Sigmoid colon (tissue), 7 donors: ENCODE results near the gene UBE2Q2. TPM values are rescaled to one million over a fixed set of nuclear protein-coding genes. Genes with fewer than 3 reads are reported as not detected.
"Not testable (repeated sequence)": the region's sequence is repeated elsewhere in the genome, so short reads cannot be mapped to it uniquely, and the experiment has no call there.

Experiments
- DNase-seq: peaks from one replicate; pipeline ENCODE4 v3.0.0-alpha.2; 2019
- H3K27ac ChIP-seq, 4 donors: fragments of 200-600 bp; sonication (generic); one replicate each; pipeline ENCODE4 v1.5.1; 2016 to 2019; ENCODE audit warnings: mild to moderate bottlenecking in 1 of 4
- H3K27me3 ChIP-seq, 3 donors: fragments of 200-600 bp; sonication (generic); one replicate each; pipeline ENCODE4 v1.5.1; 2019; ENCODE audit warnings: mild to moderate bottlenecking in 1 of 3
- H3K36me3 ChIP-seq, 4 donors: fragments of 200-600 bp; sonication (generic); one replicate each; pipeline ENCODE4 v1.5.1; 2016 to 2019
- H3K4me1 ChIP-seq, 4 donors: fragments of 200-600 bp; sonication (generic); one replicate each; pipeline ENCODE4 v1.5.1; 2017 to 2019
- H3K4me3 ChIP-seq, 4 donors: fragments of 200-600 bp; sonication (generic); one replicate each; pipeline ENCODE4 v1.5.1; 2017 to 2019; ENCODE audit warnings: mild to moderate bottlenecking in 2 of 4, moderate library complexity in 1 of 4
- H3K9me3 ChIP-seq, 4 donors: fragments of 200-600 bp in 3 of 4; sonication (generic) in 3 of 4; one replicate each; pipeline versions ENCODE4 v1.5.1 to v1.6.1; 2013 to 2019
- EP300 ChIP-seq, 4 donors: sonication (generic); formaldehyde crosslinking; IDR thresholded peaks; one replicate each; pipeline ENCODE4 v1.6.1; 2017; ENCODE audit warnings: antibody characterized with exemption in 4 of 4
- POLR2A ChIP-seq, 2 donors: fragments of 450-650 bp; IDR thresholded peaks; one replicate each; pipeline ENCODE4 v1.6.1; 2016; ENCODE audit warnings: antibody characterized with exemption in 2 of 2, mild to moderate bottlenecking in 2 of 2, moderate library complexity in 2 of 2
- POLR2AphosphoS5 ChIP-seq, 4 donors: sonication (generic); formaldehyde crosslinking; IDR thresholded peaks; one replicate each; pipeline ENCODE4 v1.6.1; 2017; ENCODE audit warnings: antibody characterized with exemption in 4 of 4
- WGBS, 2 donors: extraction: QIAGEN DNeasy Blood & Tissue Kit; methylation state at CpG; one replicate each; pipeline ENCODE4 v1.1.7; 2013; 5-methylcytosine and 5-hydroxymethylcytosine counted together
- intact Hi-C: fragments of 100-400 bp; cut with DNase I; formaldehyde crosslinking; loops from one replicate; pipeline ENCODE4 v1.15.1; 2023
- polyA plus RNA-seq, 3 donors: library from polyadenylated mRNA; stranded (reverse); fragments of 200-250 nt; gene quantifications; one replicate each; pipeline ENCODE4 v1.2.3, GENCODE V29; 2013
- total RNA-seq, 4 donors: library from RNA; depleted of rRNA; stranded (reverse); fragments of >200 nt; gene quantifications; one replicate each; pipeline ENCODE4 v1.1.0, GENCODE V29; 2016
- TF ChIP-seq, protein P1 (sequence below), 4 experiments: fragments of 450-650 bp in 3 of 4; fragments of 200-600 bp in 1 of 4; IDR thresholded peaks; one replicate each; pipeline ENCODE4 v1.5.1; 2016 to 2019; ENCODE audit warnings: antibody characterized with exemption in 4 of 4, mild to moderate bottlenecking in 3 of 4, moderate library complexity in 2 of 4
- donor health status: healthy with polysubstance abuse.
- donor health status: Bipolar disorder and iron deficiency.
- donor health status: healthy.

The UBE2Q2 gene
- total RNA-seq (100 to 1,000 TPM in 1 of 4 donors, 10 to 100 TPM in 3; 69.5 to 101 (median 97.9) TPM), polyA plus RNA-seq (10 to 100 TPM; 16.9 to 29.4 (median 18.0) TPM)

GRCh38 chr15:75842722-75843677 is at the start of gene UBE2Q2:
UBE2Q2 (plus strand) TSS chr15:75843447; CDS start chr15:75843667, 220 bp downstream.
- peak within 1 kb of the TSS; percentile 90 to 97 (median 96) for H3K27ac ChIP-seq
- DNase-seq = peak; percentile 86
- WGBS, 2 donors = 0 to 1% methylated on average over 109 of the region's 109 CpGs
- TF ChIP-seq EP300 (IDR thresholded peaks at IDR 0.05) (no peak), POLR2AphosphoS5 (IDR thresholded peaks at IDR 0.05) (peak in 1 of 4 donors; percentile 51)
- H3K9me3 ChIP-seq = no peaks in the 10 kb centered on the region
- no peaks in the 10 kb centered on the region for H3K36me3 ChIP-seq
- no peaks in the 10 kb centered on the region for H3K27me3 ChIP-seq
- intact Hi-C loops = loop anchor here (5.0 kb wide), 1 partner anchor 59 kb away; the partner anchor contains the start of gene FBXO22
- peaks cover 0 to 56% (median 38%) of the 10 kb centered on the region in 4 donors for H3K4me1 ChIP-seq
- peak within 1 kb of the TSS; percentile 76 to 93 (median 88) for H3K4me3 ChIP-seq

GRCh38 chr15:75796321-75796720 is 46.9 kb upstream of the UBE2Q2 start:
- Histone ChIP-seq H3K4me3 (no peak overlapping the region), H3K4me1 (no peaks in the 10 kb centered on the region), H3K27me3 (peaks cover 0 to 9% (median 0%) of the 10 kb centered on the region in 3 donors), H3K36me3 (no peaks in the 10 kb centered on the region), H3K27ac (no peak overlapping the region), H3K9me3 (no peaks in the 10 kb centered on the region)
- 66 to 92% methylated on average over 2 of the region's 2 CpGs for WGBS, 2 donors
- no peak for DNase-seq
- intact Hi-C loops = no loop called here
- TF ChIP-seq POLR2AphosphoS5 (IDR thresholded peaks at IDR 0.05) = no peak
- TF ChIP-seq EP300 (IDR thresholded peaks at IDR 0.05) = no peak
- TF ChIP-seq, protein P1, sequence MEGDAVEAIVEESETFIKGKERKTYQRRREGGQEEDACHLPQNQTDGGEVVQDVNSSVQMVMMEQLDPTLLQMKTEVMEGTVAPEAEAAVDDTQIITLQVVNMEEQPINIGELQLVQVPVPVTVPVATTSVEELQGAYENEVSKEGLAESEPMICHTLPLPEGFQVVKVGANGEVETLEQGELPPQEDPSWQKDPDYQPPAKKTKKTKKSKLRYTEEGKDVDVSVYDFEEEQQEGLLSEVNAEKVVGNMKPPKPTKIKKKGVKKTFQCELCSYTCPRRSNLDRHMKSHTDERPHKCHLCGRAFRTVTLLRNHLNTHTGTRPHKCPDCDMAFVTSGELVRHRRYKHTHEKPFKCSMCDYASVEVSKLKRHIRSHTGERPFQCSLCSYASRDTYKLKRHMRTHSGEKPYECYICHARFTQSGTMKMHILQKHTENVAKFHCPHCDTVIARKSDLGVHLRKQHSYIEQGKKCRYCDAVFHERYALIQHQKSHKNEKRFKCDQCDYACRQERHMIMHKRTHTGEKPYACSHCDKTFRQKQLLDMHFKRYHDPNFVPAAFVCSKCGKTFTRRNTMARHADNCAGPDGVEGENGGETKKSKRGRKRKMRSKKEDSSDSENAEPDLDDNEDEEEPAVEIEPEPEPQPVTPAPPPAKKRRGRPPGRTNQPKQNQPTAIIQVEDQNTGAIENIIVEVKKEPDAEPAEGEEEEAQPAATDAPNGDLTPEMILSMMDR (IDR thresholded peaks at IDR 0.05) = no peak

GRCh38 chr15:75797146-75797545 is 46.1 kb upstream of the UBE2Q2 start:
- H3K9me3 ChIP-seq, DNase-seq, H3K4me1 ChIP-seq, H3K36me3 ChIP-seq, H3K27ac ChIP-seq, H3K4me3 ChIP-seq, intact Hi-C loops: not testable (repeated sequence)
- 97 to 100% methylated on average over 1 of the region's 1 CpG for WGBS, 2 donors
- peaks cover 0 to 12% (median 0%) of the 10 kb centered on the region in 3 donors for H3K27me3 ChIP-seq

- Histone ChIP-seq H3K27ac (no peak overlapping the region), H3K36me3 (no peaks in the 10 kb centered on the region), H3K9me3 (no peaks in the 10 kb centered on the region), H3K4me3 (no peak overlapping the region), H3K27me3 (peaks cover 0 to 19% (median 0%) of the 10 kb centered on the region in 3 donors), H3K4me1 (peaks cover 0 to 9% (median 7%) of the 10 kb centered on the region in 4 donors)
- DNase-seq = no peak
- intact Hi-C loops = no loop called here
- TF ChIP-seq, protein P1 (IDR thresholded peaks at IDR 0.05) = no peak
- no peak for TF ChIP-seq POLR2AphosphoS5 (IDR thresholded peaks at IDR 0.05)
- TF ChIP-seq EP300 (IDR thresholded peaks at IDR 0.05) = no peak
- no peak for TF ChIP-seq POLR2A (IDR thresholded peaks at IDR 0.05)
Observed at GRCh38 chr15:75799190-75799589, 44.1 kb upstream of the UBE2Q2 start.

GRCh38 chr15:75800409-75800808 is 42.8 kb upstream of the UBE2Q2 start:
- not testable (repeated sequence) for DNase-seq
- intact Hi-C loops = loop anchor here (5.0 kb wide), 2 partner anchors 113 to 163 kb away; no protein-coding TSS in a partner anchor

DNA sequence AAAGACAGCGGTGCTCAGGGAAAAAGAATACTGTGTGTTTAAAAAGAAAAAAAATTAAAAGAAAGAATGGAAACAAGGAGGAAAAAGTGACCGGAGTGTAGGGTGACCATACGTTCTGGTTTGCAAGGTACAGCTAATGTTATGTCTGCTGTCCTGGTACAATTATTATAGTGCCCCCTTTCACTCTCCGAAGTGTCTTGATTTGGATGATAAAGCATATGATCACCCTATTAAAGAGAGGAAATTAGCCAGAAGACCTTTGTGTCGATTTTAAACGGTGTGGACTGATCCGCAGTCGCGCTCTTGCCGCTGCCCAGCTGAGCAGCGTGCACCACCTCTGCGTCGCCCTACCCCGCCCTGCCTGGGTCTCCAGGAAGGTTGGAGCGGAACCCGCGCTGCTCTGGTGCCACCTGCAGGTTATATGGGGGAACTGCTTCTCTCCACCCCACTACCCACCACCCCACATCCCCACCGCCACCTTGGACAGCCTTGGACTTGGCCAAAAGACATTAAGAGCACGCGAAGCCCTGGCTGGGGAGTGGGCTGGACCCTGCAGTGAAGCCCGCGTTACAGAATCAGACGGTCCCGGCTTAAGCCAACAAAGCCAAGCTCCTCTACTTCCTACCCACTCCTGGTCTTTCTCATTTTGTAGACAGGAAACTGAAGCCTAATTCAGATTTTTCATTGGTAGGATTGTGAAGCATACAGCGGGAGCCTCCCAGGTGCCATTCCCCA is 41.2 kb upstream of the UBE2Q2 start:
- TF ChIP-seq POLR2A (IDR thresholded peaks at IDR 0.05) (no peak), POLR2AphosphoS5 (IDR thresholded peaks at IDR 0.05) (no peak), EP300 (IDR thresholded peaks at IDR 0.05) (no peak)
- TF ChIP-seq, protein P1 (IDR thresholded peaks at IDR 0.05) = peak; percentile 71 to 95 (median 90)
- Histone ChIP-seq H3K4me3 (peak overlapping the region in 3 of 4 donors; percentile 13 to 29 (median 27)), H3K27ac (no peak overlapping the region), H3K27me3 (peaks cover 0 to 20% (median 0%) of the 10 kb centered on the region in 3 donors), H3K4me1 (peaks cover 0 to 9% (median 7%) of the 10 kb centered on the region in 4 donors), H3K9me3 (no peaks in the 10 kb centered on the region), H3K36me3 (no peaks in the 10 kb centered on the region)
- WGBS, 2 donors = 4 to 6% methylated on average over 25 of the region's 25 CpGs
- DNase-seq = peak; percentile 90
- intact Hi-C loops = loop anchor here (2.0 to 5.0 kb wide), 3 partner anchors 73 to 165 kb away; no protein-coding TSS in a partner anchor

More at GRCh38 chr15:75800409-75800808, 42.8 kb upstream of the UBE2Q2 start:
- 81 to 91% methylated on average over 4 of the region's 4 CpGs for WGBS, 2 donors
- not testable (repeated sequence) for H3K9me3 ChIP-seq, H3K27ac ChIP-seq, H3K4me3 ChIP-seq, H3K4me1 ChIP-seq, H3K36me3 ChIP-seq
- peaks cover 0 to 20% (median 0%) of the 10 kb centered on the region in 3 donors for H3K27me3 ChIP-seq

GRCh38 chr15:75807486-75807885 is 35.8 kb upstream of the UBE2Q2 start:
- H3K36me3 ChIP-seq, intact Hi-C loops, H3K4me1 ChIP-seq, H3K27me3 ChIP-seq, H3K4me3 ChIP-seq, H3K9me3 ChIP-seq, DNase-seq, H3K27ac ChIP-seq: not testable (repeated sequence)
- WGBS, 2 donors = 35 to 36% methylated on average over 2 of the region's 2 CpGs

GRCh38 chr15:75808009-75808408 is 35.2 kb upstream of the UBE2Q2 start:
- H3K9me3 ChIP-seq, H3K27me3 ChIP-seq, DNase-seq, intact Hi-C loops, H3K4me1 ChIP-seq, H3K36me3 ChIP-seq, H3K27ac ChIP-seq, H3K4me3 ChIP-seq: not testable (repeated sequence)
- 88 to 89% methylated on average over 6 of the region's 6 CpGs for WGBS, 2 donors
